Coronary artery (tissue), 2 donors: ENCODE results near the gene DYNC1H1.

ENCODE experiments used
- DNase-seq: peaks from one replicate; pipeline ENCODE4 v3.0.0-alpha.2; 2017; ENCODE audit warnings: low spot score
- H3K27ac ChIP-seq, 2 donors: fragments of 200-600 bp; sonication (generic); one replicate each; pipeline ENCODE4 v1.5.1; 2016 to 2019
- H3K4me3 ChIP-seq: fragments of 200-600 bp; sonication (generic); 2 replicates; pipeline ENCODE4 v1.5.1; 2016; ENCODE audit warnings: mild to moderate bottlenecking, moderate library complexity
- CTCF ChIP-seq: fragments of 200-600 bp; sonication (generic); IDR thresholded peaks from one replicate; pipeline ENCODE4 v1.5.1; 2019; ENCODE audit warnings: antibody characterized with exemption

DYNC1H1 gene

GRCh38 chr14:102012336-102012735, 48.0 kb downstream of the DYNC1H1 start:
- no peak overlapping the region for H3K4me3 ChIP-seq
- no peak for DNase-seq
- no peak for TF ChIP-seq CTCF
- H3K27ac ChIP-seq = no peak overlapping the region

- no peak for TF ChIP-seq CTCF
- no peak overlapping the region for H3K27ac ChIP-seq
- H3K4me3 ChIP-seq = no peak overlapping the region
- DNase-seq = no peak
Measured at GRCh38 chr14:102013669-102014200, 49.4 kb downstream of the DYNC1H1 start.

- Histone ChIP-seq H3K27ac (no peak overlapping the region), H3K4me3 (no peak overlapping the region)
- no peak for DNase-seq
- TF ChIP-seq CTCF = no peak
Measured at GRCh38 chr14:102015045-102015685, 50.8 kb downstream of the DYNC1H1 start.

- TF ChIP-seq CTCF = no peak
- Histone ChIP-seq H3K4me3 (no peak overlapping the region), H3K27ac (no peak overlapping the region)
- no peak for DNase-seq
Measured at GRCh38 chr14:102015771-102016170, 51.4 kb downstream of the DYNC1H1 start.

GRCh38 chr14:102016420-102017090, 52.2 kb downstream of the DYNC1H1 start:
- no peak for TF ChIP-seq CTCF
- H3K27ac ChIP-seq = no peak overlapping the region
- no peak overlapping the region for H3K4me3 ChIP-seq
- DNase-seq = no peak

- DNase-seq = no peak
- H3K4me3 ChIP-seq = no peak overlapping the region
- TF ChIP-seq CTCF = no peak
- no peak overlapping the region for H3K27ac ChIP-seq
Measured at GRCh38 chr14:102018251-102018650, 53.9 kb downstream of the DYNC1H1 start.
